Bone marrow (tissue), 2 donors: ENCODE results near the gene FASTK.
A peak's percentile ranks its signal among the peaks of the same experiment; 100 is the strongest.

Source experiments
- DNase-seq, 2 donors: peaks; one replicate each; lab custom pipeline; 2025; lab: John Stamatoyannopoulos, UW

The FASTK gene

DNA sequence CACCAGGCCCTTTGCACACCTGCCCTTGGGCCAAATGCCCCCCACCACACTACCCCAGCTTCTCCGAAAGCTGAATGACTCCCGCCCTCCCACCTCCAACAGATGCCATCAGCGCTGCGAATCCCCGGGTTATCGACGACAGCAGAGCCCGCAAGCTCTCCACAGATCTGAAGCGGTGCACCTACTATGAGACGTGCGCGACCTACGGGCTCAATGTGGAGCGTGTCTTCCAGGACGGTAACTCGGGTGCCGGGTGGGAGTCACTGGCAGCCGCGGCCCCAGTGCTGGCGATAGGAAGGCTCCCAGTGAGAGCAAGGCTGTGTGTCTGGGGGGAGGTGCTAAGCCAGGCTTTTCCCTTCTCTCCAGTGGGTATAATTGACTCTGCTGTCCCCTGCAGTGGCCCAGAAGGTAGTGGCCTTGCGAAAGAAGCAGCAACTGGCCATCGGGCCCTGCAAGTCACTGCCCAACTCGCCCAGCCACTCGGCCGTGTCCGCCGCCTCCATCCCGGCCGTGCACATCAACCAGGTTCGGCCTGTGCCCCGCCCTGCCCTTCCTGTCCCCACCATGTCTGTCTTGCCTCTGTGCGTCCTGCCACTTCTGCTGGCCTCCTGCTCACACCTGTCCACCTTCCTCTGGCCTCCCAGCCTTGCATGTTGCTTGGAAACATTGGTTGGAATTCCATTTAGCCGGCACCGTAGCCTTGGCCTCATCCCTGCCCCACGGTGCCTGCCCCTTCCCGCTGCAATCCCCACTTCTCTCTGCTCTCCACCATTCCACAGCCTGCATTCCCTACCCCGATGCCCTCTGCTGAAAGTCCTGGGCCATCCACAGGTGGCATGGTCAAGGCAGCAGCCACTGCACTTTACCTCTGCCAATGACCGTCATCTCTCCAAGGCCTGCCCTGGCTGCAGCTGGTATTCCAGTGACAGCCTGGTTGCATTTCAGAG is 37.8 kb upstream of the FASTK start:
- DNase-seq, result no peak

DNA sequence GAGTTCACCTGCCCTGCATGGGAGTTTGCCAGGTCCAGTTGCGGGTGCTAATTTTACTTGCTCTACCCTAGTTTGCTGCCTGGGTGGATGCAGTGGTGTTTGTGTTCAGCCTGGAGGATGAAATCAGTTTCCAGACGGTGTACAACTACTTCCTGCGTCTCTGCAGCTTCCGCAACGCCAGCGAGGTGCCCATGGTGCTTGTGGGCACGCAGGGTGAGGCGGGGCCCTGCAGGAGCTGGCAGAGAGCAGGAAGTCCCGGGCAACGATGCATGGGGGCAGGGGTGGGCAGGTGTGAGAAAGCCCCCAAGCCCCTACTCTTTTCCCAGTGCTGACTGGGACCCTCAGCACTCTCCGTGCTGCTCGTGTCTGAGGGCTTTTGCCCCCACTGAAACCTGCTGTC is 37.0 kb upstream of the FASTK start:
- no peak for DNase-seq

DNA sequence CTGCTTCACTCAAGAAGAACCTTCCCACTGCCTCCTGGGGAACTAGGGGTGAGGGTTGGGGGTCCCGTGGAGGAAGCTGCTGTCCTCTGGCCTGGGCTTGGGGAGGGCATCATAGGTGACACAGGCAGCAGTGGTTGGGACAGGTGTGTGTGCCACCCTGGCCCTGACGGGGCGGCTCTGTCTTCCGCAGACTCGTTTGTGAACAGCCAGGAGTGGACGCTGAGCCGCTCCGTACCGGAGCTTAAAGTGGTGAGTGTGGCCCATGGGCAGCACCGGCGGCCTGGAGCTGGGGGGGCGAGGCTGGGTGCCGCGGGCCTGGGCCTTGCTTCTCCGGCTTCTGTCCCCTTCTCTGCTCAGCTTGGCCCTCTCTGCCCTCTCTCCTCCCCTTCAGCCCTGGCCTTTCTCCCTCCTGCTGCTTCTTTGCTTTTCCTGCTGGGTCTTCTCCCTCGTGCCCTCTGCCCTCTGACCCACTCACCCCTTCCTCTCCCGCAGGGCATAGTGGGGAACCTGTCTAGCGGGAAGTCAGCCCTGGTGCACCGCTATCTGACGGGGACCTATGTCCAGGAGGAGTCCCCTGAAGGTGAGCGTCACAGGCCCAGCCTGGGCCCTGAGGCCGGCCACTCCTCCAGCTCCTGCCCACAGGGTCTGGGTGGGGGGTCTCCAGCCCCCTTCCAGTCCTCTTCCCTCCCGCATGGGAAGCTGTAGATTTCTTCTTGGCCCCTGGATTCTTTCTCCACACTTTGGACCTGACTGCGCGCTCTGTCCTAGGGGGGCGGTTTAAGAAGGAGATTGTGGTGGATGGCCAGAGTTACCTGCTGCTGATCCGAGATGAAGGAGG is 36.2 kb upstream of the FASTK start:
- DNase-seq, result no peak

DNA sequence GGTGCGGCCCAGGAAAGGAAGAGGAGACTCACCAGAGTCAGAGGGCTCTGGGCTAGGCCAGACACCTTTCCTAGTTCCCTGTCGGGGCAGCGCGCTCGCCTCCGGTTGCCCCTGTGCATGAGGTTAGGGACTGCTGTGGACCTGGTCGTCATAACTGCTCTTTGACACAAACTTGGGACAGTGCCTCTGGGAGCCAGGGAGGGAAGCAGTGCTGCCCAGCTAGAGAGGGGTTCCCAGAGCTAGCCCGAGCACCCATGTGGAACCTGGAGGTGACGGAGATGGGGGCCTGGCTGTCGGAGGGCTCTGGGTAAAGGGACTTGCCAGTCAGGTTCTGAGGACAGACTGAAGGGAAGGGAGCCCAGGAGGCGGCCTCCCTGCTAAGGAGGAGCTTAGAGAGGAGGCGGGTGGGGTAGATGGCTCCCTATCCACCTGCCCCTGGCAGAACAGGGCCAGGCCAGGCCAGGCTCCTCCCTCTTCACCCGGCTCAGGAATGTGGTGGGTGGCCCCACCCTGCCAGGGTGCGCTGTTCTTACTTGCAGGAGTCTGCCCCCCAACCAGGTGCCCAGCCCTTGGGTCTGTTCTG is 35.3 kb upstream of the FASTK start:
- DNase-seq, result no peak

DNA sequence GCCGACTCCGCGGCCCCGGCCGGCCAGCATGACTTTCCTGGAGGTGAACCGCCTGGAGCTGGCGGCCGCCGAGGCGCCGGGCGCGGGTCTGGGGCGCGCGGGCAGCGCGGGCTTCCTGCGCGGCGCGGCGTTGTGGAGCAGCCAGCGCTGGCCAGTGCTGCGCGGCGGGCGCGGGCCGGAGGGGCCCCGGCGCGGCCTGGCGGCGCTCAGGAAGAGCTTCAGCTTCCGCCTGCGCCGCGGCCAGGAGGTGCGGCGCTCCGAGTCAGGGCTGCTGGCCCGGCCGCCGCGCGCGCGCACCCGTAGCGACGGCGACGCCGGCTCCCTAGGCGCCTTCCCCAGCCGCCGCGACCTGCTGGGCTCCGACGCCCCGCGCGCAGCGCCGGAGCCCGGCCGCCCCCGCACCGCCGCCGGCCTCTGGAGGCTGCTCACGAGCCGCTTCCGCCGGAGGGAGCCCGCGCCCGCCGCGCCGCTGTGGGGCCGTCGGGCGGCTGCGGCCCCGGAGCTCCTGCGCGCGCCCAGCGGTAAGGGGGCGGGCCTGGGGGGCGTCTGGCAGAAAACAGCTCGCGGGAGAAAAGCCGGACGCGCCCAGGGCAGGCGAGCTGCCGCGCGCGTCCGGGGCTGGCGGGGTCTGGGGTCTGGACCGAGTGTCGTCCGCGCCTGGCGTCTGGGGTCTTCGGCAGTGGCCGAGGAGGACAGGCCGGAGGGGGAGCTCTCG is 34.7 kb upstream of the FASTK start:
- no peak for DNase-seq

DNA sequence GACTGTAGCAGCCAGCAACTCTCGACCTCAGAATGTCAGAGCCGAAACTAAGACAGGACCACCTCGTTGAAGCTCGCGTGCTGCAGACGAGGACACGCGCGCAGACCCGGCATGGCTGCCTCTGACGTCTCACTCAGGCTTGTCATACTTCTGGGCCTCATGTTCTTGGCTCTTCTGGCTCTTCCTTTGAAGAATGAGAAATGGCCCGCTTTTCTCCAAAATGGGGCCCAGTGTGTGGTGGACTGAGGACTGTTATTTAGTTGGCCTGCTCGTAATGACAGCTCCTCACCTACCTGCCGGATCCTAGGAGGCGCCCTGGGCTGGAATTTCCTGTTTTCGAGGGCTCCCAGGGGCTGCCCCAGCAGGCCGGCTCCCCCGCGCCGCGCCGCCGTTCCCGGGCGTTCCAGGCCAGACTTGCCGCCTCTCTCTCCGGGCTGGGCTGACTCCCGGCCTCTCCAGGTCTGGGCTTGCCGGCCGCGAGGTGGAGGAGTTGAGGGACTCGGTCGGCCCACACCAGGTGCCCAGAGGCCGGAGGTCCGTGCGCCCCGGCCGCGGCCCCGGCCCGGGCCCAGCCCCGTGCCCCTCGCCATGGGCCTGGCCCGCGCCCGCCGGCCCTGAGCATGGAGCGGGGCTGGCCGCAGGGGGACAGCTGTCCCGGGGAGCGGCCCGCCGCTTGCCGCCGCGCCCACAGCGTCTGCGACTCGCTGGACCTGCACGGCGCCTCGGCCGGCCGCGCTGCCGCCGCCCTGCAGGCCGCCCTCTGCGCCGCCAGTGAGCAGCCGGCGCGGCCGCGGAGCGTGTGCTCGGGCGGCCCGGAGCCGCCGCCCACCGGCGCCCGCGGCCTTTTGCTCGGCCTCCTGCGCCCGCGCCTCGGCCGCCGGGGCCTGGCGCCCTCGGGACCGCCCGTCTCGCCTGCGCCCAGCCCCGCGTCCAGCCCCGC is 33.8 kb upstream of the FASTK start:
- no peak for DNase-seq

DNA sequence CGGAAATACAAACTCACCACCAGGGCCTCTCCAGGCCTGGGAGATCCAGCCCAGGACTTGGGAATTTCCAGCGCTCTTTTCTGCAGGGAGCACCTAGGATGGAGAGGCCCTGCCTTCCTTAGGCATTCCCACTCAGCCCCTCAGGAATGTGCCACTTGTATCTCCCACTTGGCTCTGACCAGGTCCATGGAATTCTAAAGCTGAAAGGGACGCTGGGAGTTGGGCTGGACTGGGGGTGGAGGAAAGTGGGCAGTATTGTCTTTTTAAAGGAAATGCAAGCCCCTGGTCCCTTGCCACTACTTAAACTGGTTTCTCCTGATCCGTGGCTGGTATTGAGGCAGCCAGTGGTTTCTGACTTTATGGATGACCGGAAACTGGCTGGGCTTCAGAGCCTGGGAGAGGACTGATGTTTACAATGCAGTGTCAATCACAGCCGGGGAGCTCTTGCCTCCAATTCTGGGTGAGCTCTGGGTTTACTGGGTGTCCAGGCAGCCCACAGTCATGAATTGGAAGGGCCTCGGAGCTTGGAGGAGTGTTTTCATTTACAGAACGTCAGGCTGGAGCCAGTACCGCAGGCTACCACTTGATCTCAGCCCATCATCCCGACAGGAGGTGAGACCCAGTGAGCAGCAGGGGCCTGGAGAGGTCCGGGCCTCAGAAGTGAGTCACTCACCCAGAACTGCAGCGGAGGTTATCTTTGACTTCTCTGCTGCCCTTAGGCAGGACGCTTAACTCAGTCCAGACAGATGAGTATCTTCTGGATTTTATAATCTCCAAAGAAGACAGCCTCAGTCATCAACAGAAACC is 32.9 kb upstream of the FASTK start:
- no peak for DNase-seq

DNA sequence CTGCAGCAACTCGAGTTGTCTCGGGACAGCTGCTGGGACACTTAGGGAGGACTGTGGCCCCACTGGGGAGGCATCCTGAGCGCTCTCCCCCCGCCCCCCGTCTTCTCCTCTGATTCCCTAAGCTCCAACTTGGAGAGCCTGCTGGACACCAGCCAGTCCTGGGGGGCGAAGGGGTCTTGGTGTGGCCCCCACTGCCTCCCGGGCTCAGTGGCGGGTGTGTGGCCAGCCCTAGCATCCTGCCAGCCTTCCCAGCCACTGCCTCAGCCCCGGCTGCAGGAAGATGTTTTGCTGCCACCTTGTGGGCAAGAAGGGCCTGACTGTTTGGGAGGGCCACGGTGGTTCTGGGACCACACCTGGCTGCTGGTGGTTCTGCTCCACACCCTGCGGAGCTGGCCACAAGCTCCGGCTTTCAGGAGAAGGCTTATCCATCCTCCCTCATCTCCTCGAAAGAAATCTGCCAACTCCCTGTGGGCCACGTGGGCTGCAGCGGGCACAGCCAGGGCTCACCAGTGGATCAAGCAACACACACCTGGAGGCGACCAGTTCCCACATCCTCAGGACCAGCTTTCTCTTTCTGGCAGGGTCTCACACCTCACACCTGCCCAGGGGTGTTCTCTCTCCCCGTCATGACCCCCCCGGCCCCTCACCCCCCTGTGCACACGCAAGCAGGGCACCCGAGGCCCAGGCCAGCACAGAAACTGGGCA is 30.5 kb upstream of the FASTK start:
- DNase-seq, result peak; percentile 22 to 48

DNA sequence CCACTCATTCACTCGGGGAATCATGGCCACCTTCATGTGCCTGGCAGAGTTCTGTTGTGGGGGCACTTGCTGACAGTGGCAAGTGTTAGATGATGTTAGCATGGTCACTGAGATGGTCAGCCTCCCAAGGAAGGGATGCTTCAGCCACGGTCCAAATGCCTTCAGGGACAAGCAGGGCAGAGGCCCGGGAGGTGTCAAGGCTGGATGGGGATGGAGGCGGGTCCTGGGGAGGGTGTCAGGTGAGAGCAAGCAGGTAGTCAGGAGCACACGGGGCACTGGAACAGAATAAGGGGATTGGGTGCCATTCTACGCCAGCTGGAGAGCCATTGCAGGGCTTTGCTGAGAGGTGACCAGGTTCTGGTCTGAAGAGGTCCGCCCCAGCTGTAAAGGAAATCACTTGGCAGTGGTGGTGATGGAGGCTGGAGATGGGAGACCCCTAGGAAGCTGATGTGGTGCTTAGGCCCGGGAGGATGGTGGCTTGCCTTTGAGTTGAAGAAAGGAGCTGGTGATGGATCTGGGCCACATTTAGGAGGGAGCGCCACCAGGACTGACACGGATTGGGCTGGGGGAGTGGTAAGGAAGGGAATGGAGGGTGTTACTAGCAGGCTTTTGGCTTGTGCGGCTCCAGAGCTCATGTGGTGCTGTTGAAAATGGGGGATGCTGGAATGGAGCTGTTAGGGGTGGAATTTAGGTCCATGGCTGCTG is 29.8 kb upstream of the FASTK start:
- no peak for DNase-seq

DNA sequence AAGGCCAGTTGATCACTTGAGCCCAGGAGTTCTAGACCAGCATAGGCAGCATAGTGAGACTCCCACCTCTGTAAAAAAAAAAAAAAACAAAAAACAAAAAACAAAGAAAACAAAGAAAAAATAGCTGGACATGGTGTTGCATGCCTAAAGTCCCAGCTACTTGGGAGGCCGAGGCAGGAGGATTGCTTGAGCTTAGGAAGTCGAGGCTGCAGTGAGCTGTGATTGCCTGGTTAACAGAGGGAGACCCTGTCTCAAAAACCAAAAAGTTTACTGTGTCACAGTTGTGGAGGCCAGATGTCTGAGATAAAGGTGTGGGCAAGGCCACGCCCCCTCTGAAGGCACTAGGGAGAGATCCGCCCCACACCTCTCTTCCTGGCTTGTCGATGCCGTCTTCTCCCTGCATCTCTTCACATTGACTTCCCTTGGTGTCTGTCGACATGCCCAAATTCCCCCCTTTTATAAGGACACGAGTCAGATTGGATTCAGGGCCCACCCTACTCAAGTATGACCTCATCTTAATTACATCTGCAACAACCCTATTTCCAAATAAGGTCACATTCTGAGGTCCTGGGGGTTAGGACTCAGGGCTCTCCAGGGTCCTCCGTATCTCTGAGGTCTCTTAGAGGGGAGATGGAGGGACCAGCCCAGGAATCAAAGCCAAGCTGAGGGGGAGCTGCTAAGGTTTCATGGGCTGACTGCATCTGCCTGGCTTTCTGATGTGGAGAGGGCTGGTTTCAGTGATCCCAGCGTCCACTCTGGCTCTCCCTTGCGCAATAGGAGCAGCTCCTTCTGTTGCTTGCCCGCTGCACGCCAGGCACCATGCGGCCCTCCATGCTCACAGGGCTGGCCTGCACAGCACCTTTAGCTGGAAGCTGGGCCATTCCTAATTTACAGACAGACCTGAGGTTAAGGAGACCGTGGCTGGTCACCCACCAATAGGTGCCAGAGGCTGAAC is 28.8 kb upstream of the FASTK start:
- DNase-seq, result no peak

DNA sequence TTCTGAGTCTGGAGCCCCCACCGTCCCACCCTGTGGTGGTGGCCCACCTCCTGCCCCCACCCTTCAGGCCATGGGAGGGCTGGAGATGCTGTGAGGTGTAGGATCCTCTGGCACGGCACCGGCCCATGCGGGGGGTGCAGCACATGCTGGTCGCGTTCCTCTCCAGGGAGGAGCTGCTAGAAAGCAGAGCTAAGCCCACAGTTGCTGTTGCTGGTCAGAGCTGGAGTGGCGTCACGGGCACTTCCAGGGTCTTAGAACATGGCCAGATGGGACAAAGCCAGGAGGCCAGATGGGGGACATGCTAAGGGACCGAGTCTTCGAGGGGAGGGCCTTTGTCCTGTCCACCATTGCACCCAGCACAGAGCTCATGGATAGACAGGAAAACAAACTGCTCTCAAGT is 27.3 kb upstream of the FASTK start:
- DNase-seq, result no peak

DNA sequence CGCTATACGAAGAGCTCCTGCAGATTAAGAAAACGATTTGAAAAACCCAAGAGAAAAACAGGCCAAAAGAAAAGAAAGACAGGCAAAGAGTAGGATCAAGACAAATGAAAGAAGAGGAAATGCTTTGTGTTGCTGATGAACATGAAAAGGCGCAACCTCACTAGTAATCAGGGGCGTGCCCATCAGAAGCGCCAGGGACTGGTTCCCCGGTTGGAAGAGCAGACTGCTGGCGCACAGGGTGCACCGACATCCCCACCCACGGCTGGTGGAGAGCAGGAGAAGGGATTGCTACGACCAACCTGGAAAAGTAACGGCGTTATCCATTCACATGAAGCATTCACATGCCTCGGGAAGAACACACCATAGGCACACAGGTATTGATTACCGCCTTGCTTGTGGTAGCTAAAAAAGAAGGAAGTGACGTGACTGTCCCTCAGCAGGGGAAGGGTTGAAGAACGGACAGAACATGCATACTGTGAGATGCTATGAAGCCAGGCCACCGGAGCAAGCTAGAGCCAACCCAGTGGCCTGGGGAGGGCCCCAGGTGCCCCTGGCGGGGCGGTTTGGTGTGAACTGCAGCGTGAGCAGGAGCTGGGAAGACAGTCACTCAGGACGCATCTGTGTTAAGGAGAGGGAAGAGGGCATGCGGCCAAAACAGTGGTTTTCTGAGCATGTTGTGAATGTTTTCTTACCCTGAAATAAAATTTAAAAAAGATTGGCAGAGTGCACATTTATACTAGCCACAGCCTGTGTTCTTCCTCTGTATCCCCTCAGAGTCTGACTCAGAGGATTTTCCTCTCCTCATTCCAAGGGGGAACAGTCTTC is 24.0 kb upstream of the FASTK start:
- DNase-seq, result no peak

DNA sequence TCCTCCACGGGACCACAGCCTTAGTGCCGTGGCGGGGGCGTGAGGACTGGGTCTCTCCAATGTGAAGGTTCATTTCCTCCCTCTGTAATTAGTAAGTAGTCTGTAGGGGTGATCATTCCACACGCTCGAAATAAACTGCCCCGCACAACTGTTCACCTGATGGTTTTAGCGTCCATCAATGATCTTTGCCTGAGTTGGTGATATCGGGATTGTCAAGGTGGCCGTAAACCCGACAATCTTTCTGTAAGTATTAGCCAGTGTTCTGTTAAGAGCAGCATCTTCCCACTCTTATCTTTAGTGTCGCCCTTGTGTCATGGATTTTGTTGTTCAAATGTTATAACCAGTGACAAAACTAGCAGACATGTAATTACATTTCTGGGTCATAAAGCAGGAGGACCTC is 23.4 kb upstream of the FASTK start:
- no peak for DNase-seq

DNA sequence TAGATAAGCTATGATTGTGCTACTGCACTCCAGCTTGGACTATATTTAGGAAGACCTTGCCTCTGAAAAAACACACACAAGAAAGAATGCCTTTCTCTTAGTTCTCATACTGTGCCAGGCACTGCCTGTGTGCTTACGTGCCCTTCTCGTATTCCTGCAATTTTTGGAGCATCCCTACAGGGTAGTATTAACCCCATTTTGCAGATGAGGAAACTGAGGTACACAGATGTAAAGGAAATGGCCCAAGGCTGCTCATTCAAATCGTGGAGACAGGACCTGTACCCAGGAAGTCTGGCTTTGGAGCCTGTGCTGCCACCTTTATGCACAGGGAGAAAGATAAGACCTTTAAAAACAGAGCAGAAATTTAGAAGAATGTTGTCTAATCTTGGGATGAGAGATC is 22.4 kb upstream of the FASTK start:
- DNase-seq, result no peak

DNA sequence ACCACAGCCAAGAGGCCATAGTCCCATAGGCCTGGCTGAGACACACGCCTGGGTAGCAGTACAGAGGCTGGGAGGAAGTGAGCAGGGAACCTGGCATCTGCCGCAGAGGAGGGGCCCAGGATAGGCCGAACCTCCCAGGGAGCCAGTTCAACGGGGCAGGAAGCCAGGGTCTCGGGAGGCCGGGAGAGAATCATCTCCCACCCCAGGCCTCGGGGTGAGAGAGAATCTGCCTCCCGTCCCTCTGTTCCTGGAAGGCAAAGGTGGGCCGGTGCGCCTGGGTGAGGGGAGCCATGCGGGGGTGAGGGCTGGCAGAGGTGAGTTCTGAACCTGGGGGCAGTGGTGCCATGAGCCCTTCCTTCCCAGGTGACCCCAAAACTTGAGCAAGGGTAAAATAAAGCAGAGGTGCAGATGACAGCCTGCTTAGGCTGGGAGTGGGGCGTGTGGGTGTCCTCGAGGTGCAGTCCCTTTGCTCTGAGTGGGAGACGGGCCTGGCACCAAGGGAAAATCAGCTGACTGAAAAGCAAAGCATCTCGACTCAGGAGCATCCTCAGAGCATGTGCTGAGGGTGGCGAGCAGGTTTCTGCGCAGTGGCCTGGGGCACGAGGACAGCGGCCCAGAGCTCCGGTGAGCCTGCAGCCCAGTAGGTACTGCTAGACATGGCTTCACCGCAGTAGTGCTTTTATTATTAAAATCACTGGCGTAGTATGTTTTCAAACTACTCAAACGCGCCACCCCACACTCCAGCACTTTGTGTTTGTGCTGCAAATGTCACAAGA is 21.2 kb upstream of the FASTK start:
- no peak for DNase-seq

DNA sequence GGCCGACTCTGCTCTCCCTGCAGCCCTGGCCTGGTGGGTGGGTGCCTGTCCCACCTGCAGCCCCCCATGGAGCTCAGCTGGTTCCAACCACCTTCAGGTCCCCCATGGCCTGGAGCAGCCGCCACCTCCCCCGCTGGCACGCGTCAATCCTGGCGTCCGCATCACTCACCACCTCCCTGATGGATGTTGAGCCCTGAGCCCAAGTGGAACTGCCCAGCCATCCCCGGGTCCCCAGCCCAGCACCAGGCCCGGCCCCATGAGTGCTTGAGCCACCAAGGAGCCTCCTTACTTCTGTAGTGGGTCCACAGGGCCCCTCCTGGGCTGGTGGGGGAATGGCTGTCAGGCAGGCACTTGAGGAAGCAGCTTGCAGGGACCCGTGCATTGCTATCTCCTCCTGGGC is 20.3 kb upstream of the FASTK start:
- DNase-seq, result no peak
